Loucy (cell line): ENCODE measurements around the gene AGFG1.

Experiments
- H2AFZ ChIP-seq: fragments of 200-600 bp; sonication (generic); 2 replicates; pipeline ENCODE4 v1.6.0; 2016; ENCODE audit warnings: antibody characterized with exemption, mild to moderate bottlenecking, low read length, moderate library complexity
- H3F3A ChIP-seq: fragments of 200-600 bp; 2 replicates; pipeline ENCODE4 v1.6.0; 2016; ENCODE audit warnings: antibody characterized with exemption, low read depth, mild to moderate bottlenecking
- H3K27me3 ChIP-seq: fragments of 200-600 bp; sonication (generic); 2 replicates; pipeline ENCODE4 v1.6.1; 2014; ENCODE audit warnings: low read length, mild to moderate bottlenecking; ENCODE audit not compliant: insufficient read depth, poor library complexity, severe bottlenecking
- H3K36me3 ChIP-seq: fragments of 200-600 bp; sonication (generic); 2 replicates; pipeline ENCODE4 v1.6.1; 2016; ENCODE audit warnings: low read length; ENCODE audit not compliant: insufficient read depth
- H3K4me1 ChIP-seq: fragments of 200-600 bp; sonication (generic); 2 replicates; pipeline ENCODE4 v1.5.1; 2014; ENCODE audit warnings: low read length, mild to moderate bottlenecking; ENCODE audit not compliant: insufficient read depth, poor library complexity, severe bottlenecking
- H3K4me2 ChIP-seq: fragments of 200-600 bp; sonication (generic); 2 replicates; pipeline ENCODE4 v1.6.0; 2014; ENCODE audit warnings: antibody characterized with exemption, low read length, low read depth, mild to moderate bottlenecking; ENCODE audit not compliant: poor library complexity, severe bottlenecking
- H3K4me3 ChIP-seq: fragments of 200-600 bp; sonication (generic); 2 replicates; pipeline ENCODE4 v1.5.1; 2014; ENCODE audit warnings: low read length, mild to moderate bottlenecking, mixed read lengths; ENCODE audit not compliant: poor library complexity, severe bottlenecking
- H3K79me2 ChIP-seq: fragments of 200-600 bp; sonication (generic); 2 replicates; pipeline ENCODE4 v1.6.1; 2014; ENCODE audit warnings: low read length; ENCODE audit not compliant: insufficient read depth
- H3K9ac ChIP-seq: fragments of 200-600 bp; sonication (generic); 2 replicates; pipeline ENCODE4 v1.6.0; 2014; ENCODE audit warnings: mild to moderate bottlenecking, low read depth, low read length, moderate library complexity; ENCODE audit not compliant: poor library complexity, severe bottlenecking
- H3K9me2 ChIP-seq: fragments of 200-600 bp; sonication (generic); replicated peaks from 2 replicates; pipeline ENCODE4 v1.6.1; 2016; ENCODE audit warnings: low read depth, low read length, mixed read lengths
- H3K9me3 ChIP-seq: fragments of 200-600 bp; sonication (generic); 2 replicates; pipeline ENCODE4 v1.6.1; 2014; ENCODE audit warnings: mild to moderate bottlenecking, antibody characterized with exemption, low read length, low read depth; ENCODE audit not compliant: insufficient read depth
- H4K20me1 ChIP-seq: fragments of 200-600 bp; sonication (generic); 2 replicates; pipeline ENCODE4 v1.6.0; 2014; ENCODE audit warnings: antibody characterized with exemption, low read length, mild to moderate bottlenecking; ENCODE audit not compliant: insufficient read depth, poor library complexity, severe bottlenecking
- EZH2phosphoT487 ChIP-seq: fragments of 200-600 bp; IDR thresholded peaks from 2 replicates; pipeline ENCODE4 v1.6.1; 2018; ENCODE audit warnings: antibody characterized with exemption, mild to moderate bottlenecking, moderate library complexity, borderline replicate concordance
- TF ChIP-seq, protein P1 (sequence below): fragments of 200-600 bp; sonication (generic); conservative IDR thresholded peaks from 2 replicates; pipeline ENCODE4 v1.5.1; 2014; ENCODE audit warnings: mild to moderate bottlenecking, antibody characterized with exemption, low read length

The AGFG1 gene

DNA sequence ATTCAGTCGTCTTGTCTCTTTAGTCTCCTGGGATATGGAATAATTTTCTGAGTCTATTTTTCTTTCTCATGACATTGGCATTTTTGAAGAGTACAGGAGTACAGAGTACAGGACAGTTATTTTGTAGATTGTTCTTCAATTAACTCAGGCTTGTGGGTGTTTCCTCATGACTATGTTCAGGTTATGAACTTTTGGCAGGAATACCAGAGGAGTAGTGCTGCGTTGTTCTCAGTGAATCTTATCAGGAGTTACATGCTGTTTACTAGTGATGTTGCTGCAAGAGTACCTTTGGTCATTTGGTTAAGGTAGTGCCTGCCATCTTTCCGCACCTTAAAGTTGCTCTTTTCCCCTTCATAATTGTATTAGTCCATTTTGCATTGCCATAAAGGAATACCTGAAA lies 41.3 kb upstream of the AGFG1 start:
- Histone ChIP-seq H3F3A (no peaks in the 10 kb centered on the region), H3K4me2 (no peak overlapping the region), H3K36me3 (no peaks in the 10 kb centered on the region), H3K4me3 (no peak overlapping the region), H3K9me2 (no peaks in the 10 kb centered on the region), H3K27me3 (no peaks in the 10 kb centered on the region), H3K9me3 (no peaks in the 10 kb centered on the region; the same call in 1 of the 2 replicates), H3K9ac (no peak overlapping the region), H3K4me1 (no peaks in the 10 kb centered on the region), H3K79me2 (no peaks in the 10 kb centered on the region), H4K20me1 (no peaks in the 10 kb centered on the region), H2AFZ (no peak overlapping the region)
- TF ChIP-seq, protein P1, sequence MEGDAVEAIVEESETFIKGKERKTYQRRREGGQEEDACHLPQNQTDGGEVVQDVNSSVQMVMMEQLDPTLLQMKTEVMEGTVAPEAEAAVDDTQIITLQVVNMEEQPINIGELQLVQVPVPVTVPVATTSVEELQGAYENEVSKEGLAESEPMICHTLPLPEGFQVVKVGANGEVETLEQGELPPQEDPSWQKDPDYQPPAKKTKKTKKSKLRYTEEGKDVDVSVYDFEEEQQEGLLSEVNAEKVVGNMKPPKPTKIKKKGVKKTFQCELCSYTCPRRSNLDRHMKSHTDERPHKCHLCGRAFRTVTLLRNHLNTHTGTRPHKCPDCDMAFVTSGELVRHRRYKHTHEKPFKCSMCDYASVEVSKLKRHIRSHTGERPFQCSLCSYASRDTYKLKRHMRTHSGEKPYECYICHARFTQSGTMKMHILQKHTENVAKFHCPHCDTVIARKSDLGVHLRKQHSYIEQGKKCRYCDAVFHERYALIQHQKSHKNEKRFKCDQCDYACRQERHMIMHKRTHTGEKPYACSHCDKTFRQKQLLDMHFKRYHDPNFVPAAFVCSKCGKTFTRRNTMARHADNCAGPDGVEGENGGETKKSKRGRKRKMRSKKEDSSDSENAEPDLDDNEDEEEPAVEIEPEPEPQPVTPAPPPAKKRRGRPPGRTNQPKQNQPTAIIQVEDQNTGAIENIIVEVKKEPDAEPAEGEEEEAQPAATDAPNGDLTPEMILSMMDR = no peak
- TF ChIP-seq EZH2phosphoT487 = no peak

DNA sequence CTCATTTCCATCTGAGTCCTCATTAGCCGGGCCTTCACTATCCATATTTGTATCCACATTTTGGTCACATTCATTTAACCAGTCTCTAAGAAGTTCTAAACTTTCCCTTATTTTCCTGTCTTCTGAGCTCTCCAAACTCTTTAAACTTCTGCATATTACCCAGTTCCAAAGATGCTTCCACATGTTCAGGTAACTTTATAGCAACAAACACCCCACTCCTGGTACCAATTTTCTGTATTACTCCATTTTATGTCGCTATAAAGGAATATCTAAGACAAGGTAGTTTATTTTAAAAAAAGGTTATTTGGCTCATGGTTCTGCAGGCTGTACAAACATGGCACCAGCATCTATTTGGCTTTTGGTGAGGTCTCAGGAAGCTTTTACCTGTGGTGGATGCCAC lies 38.8 kb upstream of the AGFG1 start:
- Histone ChIP-seq H3K36me3 (no peaks in the 10 kb centered on the region), H3K27me3 (no peaks in the 10 kb centered on the region), H2AFZ (no peak overlapping the region), H3F3A (no peaks in the 10 kb centered on the region), H3K4me3 (no peak overlapping the region), H3K9me3 (no peaks in the 10 kb centered on the region; the same call in 1 of the 2 replicates), H3K9me2 (no peaks in the 10 kb centered on the region), H3K4me2 (no peak overlapping the region), H4K20me1 (no peaks in the 10 kb centered on the region), H3K4me1 (no peaks in the 10 kb centered on the region), H3K9ac (no peak overlapping the region), H3K79me2 (no peaks in the 10 kb centered on the region)
- TF ChIP-seq EZH2phosphoT487 = no peak
- TF ChIP-seq, protein P1 = no peak

DNA sequence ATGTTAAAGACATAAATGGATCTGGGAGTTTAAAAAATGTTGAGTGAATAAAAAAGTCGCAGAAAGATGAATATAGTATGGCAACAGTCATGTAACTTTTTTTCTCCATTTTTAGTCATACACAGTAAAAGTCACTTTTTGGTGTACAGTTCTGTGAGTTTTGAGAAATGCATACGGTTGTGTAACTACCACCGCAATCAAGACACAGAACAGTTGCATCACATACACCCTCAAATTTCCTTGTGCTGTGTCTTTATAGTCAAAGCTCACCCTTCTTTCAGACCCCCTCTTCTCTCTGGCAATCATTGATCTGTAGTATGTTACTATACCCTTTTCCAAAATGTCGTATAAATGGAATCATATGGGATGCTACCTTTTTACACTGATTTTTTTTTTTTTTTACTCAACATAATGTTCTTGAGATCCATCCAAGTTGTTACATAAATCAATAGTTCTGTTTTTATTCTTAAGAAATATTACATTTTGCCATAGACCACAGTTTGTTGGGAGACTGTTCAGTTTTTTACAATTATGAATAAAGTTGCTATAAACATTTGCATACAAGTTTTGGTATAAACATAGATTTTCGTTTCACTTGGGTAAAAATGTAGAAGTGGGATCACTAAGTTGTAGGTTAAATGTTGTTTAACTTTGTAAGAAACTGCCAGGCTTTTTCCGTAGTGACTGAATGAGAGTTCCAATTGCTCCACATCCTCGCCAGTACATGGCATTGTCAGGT lies 35.4 kb upstream of the AGFG1 start:
- TF ChIP-seq, protein P1 = no peak
- TF ChIP-seq EZH2phosphoT487 = no peak
- H3K9me3 ChIP-seq = no peaks in the 10 kb centered on the region; the same call in 1 of the 2 replicates
- H3K4me2 ChIP-seq = no peak overlapping the region
- H3K4me1 ChIP-seq = no peaks in the 10 kb centered on the region
- no peaks in the 10 kb centered on the region for H3K27me3 ChIP-seq
- no peak overlapping the region for H3K4me3 ChIP-seq
- H3K79me2 ChIP-seq = no peaks in the 10 kb centered on the region
- no peaks in the 10 kb centered on the region for H3K36me3 ChIP-seq
- H3F3A ChIP-seq = no peaks in the 10 kb centered on the region
- no peak overlapping the region for H3K9ac ChIP-seq
- H2AFZ ChIP-seq = no peak overlapping the region
- no peaks in the 10 kb centered on the region for H4K20me1 ChIP-seq
- H3K9me2 ChIP-seq = no peaks in the 10 kb centered on the region
